NCI-H345 treated with DMSO at 0.1 percent for 48 hours (cell line): ENCODE data around the gene ALDH9A1.
"Not testable (repeated sequence)": the region's sequence is repeated elsewhere in the genome, so short reads cannot be mapped to it uniquely, and the experiment has no call there.

ENCODE experiments used
- DNase-seq: peaks from one replicate; lab custom pipeline; 2025; ENCODE audit not compliant: unreplicated experiment; lab: John Stamatoyannopoulos, UW

The ALDH9A1 gene

DNA sequence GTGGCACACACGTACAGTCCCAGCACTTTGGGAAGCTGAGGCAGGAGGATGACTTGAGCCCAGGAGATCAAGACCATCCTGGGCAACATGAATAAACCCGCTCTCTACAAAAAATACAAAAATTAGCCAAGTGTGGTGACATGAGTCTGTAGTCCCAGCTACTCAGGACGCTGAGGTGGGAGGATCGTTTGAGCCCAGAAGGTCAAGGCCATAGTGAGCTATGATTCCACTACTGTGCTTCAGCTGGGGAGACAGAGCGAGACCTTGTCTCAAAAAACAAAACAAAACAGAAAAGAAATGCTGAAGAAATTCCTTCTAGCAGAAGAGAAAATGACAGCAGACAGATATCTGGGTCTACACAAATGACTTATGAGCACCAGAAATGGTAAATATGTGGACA is 10.3 kb downstream of the ALDH9A1 start:
- no peak for DNase-seq

DNA sequence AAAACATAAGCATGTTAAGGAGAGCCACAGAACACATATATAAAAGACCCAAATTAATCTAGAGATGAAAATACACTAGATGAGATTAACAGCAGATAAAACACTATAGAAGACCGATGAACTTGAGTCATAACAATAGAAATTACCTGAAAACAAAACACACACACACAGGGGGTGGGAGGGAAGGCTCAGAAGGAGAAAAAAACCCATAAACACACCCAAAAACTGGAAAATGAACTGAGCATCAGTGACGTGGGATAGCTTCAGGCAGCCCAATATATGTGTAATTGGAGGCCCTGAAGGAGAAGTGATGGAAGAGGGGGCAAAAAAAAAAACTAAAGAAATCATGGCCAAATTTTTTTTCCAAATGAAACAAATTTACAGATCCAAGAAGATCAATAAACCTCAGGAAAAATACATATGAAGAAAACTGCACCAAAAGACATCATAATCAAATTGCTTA is 11.4 kb downstream of the ALDH9A1 start:
- DNase-seq, result no peak

DNA sequence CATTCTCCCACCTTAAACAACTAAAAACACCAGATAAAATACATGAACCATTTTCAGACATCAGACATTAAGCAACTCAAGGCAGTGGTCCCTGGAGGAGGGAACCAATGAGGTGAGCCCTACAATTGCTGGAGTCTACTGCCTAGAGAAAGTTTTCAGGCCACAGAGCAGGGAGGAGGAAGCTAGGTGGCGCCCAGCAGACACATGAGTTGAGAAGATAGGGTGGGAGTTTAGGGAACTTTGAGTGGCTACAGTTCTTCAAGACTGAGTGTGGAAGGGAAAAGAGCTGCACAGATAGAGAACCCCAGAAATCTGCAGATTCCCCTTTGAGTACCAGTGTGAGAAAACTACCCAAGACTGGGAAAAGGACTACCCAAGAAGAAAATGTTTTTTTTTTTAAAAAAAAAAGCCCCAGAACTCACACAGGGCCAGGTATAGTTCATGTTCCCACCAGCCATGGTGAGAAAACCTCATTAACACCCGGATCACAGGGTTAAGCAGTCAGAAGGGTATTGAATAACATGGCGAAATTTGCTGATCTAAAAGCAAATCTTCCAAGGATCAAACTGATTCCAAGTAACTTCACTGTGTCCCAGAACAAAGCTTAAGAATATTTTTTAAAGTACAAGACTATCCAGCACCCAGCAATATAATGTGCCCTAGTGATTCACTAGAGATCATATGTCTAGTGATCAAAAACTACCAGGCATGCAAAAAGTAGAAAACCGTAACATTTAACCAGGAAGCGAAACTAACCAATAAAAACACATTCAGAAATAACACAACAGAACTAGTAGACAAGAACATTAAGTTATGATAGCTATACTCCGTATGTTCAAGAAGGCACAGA is 12.0 kb downstream of the ALDH9A1 start:
- no peak for DNase-seq

DNA sequence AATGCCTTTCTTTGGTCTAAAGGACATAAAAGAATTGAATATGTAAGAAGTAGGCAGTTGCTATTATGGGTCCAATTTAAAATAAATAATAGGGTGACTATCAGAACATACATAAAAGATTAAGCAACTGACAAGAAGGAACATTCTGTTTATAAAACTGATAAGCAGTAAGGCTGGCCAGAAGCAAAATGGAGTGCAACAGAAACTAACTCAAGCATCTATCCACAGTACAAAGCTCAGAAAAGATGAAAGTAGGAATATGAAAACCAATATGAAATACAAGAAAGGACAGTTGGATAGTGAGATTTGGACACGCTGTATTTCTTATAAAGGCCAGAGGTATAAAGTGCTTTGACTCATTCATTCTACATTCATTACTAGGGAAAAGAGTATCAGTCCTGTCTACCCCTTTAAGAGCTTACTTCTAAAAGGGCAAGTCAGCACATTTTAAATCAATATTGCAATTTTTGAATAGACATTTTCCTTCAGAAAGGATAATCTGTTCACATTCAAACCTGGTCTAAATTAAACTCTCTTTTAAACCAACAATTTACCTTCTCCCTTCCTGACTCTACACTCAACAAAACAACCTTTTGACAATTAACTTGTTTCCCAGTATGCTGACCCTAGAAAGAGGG is 14.4 kb downstream of the ALDH9A1 start:
- DNase-seq, result no peak

DNA sequence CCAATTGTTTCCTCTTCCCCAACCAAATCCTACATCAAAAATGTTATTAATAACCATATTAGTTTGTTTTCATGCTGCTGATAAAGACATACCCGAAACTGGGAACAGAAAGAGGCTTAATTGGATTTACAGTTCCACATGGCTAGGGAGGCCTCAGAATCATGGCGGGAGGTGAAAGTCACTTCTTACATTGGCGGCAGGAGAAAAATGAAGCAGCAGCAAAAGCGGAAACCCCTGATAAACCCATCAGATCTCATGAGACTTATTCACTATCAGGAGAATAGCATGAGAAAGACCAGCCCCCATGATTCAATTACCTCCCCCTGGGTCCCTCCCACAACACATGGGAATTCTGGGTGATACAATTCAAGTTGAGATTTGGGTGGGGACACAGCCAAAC is 17.6 kb downstream of the ALDH9A1 start:
- DNase-seq, result not testable (repeated sequence)

DNA sequence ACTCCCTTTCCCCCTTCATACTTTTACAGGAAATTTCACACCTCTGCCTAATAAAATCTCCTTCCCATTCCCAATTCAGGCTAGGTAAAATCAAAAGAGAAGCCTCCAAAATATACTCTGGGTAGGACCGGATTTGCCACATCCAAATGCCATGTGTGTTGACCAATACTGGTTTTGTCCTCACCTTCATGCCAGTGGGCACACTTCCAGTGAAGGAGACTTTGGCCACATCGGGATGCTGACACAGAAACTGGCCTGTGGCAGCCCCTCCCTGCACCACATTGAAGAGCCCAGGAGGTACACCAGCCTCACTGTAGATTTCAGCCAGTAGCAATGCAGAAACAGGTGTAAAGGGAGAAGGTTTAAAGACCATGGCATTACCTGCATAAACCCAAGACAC is 18.1 kb downstream of the ALDH9A1 start:
- DNase-seq, result no peak

DNA sequence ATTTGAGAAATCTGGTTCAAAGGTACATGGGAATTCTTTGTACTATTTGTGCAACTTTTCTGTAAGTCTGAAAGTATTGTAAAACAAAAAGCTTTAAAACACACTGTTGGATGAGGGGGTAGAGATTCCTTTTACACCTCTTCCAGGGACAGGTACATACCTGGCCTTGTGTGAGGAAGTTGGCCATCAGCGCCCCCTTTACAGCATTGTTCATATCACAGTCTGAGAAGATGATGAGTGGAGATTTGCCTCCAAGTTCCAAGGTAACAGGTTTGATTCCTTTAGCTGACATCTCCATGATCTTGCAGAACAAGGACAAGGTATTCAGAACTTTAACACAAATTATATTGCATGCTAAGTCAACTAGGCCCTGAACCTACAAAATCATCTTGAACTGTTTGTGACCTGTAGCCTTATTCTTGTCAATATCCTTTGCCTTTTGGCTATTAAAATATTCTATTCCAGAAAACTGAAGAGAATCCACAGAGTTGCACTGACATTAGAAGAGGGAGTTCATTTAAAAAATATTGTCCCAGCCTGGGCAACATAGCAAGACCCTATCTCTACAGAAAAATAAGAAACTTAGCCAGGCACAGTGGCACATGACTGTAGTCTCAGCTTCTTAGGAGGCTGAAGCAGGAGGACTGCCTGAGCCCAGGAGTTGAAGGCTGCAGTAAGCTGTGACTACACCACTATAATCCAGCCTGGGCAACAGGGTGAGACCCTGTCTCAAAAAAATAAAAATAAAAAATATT is 18.9 kb downstream of the ALDH9A1 start:
- no peak for DNase-seq

DNA sequence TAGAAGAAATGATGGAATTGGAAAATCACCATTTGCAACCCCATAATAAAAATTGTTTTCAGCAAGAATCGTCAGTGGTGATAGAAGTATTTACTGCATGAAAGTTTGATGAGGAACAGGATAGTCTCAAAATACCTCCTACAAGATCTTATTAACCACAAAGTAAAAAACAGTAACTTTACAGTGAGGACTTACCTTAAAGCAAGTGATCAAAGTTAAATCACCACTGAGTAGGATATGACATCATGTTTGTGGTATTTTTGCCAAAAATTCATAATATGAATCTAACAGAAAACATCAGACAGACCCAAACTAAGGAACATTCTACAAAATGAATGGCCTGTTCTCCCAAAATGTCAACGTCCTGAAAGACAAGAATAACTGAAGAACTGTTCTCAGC is 19.9 kb downstream of the ALDH9A1 start:
- DNase-seq, result no peak

DNA sequence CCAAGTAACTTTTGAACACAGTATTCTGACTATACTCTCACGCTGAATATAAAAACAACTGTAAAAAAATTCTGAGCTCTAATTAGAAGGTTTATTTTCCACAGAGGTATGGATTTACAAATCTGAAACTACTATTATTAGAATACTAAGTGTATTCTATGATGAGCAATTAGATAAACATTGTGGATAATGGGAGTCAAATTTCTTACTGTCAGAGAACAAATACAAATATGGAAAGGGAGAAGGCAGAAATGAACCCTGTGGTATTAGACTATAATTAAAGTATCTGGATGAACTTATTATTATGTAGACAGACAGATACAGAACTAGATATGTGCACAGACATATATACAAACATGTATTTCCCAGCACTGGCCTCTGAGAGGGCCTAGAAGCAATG is 22.6 kb downstream of the ALDH9A1 start:
- DNase-seq, result no peak

DNA sequence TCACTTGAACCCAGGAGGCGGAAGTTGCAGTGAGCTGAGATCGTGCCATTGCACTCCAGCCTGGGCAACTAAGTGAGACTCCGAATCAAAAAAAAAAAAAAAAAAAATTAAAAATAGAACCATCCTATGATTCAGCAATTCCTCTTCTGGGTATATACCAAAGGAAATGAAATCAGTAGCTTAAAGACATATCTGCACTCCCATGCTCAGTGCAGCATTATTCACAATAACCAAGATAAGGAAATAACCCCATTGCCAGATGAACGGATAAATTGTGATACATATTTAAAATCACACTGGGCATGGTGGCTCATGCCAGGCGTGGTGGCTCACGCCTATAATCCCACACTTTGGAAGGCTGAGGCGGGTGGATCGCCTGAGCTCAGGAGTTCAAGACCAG is 23.8 kb downstream of the ALDH9A1 start:
- DNase-seq, result no peak

DNA sequence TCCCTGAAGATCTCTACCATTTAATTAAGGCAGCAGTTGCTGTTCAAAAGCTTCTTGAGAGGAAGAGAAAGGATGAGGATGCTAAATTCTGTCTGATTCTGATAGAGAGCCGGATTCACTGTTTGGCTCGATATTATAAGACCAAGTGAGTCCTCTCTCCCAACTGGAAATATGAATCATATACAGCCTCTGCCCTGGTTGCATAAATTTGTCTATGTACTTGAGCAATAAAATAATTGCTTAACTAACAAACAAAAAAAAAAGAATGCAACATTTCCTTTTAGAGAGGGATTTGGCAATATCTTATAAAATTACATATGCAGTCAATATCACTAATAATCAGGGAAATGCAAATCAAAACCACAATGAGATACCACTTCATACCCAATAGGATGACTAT is 26.8 kb downstream of the ALDH9A1 start:
- no peak for DNase-seq

DNA sequence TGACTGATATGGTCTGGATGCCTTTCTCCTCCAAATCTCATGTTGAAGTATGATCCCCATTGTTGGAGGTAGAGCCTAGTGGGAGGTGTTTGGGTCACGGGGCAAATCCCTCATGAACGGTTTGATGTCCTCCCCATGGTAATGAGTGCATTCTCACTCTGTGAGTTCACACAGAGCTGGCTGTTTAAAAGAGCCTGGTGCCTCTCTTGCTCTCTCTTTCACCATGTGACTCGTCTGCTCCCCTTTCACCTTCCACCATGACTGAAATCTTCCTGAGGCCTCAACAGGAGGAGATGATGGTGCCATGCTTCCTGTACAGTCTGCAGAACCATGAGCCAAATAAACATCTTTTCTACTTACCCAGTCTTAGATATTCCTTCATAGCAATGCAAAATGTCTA is 30.2 kb downstream of the ALDH9A1 start:
- no peak for DNase-seq

DNA sequence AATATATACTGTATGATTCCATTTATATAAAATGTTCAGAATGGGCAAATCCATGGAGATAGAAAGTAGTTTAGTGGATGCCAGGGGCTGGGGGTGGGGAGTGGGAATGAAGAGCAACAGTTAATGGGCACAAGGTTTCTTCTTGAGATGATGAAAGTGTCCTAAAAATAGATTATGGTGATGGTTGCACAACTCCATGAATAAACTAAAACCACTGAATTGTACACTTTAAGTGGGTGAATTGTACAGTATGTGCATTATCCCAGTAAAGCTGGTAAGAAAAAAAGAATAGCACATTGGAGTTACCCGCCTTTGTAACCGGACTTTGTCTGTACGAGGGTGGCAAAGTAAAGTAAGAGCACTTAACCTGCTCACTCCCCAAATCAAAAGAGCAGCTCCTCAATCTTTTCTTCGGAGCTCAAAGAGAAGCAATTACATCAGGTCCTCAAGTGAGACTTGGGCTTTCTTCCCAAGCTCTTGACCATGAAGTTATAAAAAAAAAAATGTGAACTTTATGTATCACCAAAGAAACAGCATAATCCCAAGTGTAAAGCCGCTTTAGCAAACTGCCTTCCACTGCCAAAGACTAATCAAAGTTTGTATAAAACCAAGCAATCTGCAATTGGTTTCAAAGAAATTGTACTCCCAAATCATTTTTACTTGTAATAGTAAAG is 32.1 kb downstream of the ALDH9A1 start:
- no peak for DNase-seq

DNA sequence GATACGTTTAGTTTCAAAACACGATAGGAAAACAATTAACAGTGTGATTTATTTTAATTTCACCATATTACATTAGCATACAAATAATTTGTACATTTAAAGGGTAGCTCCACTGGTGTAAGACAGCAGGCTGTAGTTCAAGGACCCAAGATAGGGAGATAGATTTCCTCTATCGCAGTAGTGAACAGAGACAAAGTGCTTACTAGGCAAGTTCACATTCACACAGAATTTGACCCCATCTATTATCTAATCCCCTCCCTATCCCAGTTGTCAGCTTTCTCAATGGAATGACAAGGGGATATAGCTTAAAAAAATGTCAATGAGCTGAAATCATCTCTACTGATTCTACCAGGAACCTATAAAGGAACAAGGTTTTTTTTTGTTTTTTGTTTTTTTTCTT is 36.2 kb downstream of the ALDH9A1 start:
- DNase-seq, result no peak

DNA sequence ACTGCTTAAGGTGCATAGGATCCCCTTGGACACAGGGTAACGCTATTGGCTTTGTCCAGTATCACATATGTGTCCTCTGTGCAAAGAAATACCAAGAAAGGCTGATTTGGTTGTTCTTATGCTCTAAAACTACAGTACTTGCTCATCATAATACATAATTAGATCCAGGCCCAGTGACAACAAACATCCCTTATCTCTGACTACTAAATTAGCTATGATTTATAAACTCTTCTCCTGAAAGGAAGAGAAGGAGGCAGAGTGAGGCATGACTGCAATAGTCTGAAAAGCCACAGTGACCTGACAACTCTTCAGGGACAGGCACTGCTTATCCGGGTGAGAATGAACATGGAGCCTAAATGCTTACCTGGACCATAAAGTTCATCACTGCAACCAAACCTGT is 36.7 kb downstream of the ALDH9A1 start:
- no peak for DNase-seq

DNA sequence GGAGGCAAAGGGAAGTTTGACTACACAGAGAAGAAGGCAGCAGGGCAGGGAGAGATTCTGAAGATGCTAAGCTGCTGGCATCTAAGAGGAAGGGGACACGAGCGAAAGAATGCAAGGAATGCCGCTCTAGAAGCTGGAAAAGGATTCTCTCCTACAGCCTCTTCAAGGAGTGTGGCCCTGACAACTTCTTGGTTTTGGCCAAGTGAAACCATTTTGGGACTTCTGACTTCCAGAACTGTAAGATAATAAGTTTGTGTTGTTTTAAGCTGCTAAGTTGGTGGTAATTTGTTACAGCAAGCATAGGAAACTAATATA is 38.8 kb downstream of the ALDH9A1 start:
- DNase-seq, result no peak

DNA sequence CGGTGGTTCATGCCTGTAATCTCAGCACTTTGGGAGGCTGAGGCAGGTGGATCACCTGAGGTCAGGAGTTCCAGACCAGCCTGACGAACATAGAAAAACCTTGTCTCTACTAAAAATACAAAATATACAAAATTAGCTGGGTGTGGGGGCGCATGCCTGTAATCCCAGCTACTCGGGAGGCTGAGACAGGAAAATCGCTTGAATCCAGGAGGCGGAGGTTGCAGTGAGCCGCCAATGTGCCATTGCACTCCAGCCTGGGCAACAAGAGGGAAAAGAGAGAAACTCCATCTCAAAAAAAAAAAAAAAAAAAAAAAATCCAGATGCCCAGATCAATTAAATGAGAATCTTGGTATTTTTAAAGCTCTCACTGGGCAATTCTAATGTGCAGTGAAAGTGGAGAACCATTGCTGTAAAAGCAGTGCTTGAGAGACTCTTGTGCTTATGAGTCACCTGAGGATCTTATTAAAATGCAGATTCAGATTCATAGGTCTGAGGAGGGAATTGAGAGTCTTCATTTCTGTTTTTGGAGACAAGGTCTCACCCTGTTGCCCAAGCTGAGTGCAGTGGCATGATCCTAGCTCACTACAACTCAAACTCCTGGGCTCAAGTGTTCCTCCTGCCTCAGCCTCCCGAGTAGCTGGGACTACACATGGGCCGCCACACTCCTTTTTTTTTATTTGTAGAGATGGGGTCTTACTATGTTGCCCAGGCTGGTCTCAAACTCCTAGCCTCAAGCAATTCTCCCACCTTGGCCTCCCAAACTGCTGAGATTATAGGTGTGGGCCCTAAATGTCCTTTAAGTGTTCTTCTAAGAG is 39.4 kb downstream of the ALDH9A1 start:
- DNase-seq, result not testable (repeated sequence)

DNA sequence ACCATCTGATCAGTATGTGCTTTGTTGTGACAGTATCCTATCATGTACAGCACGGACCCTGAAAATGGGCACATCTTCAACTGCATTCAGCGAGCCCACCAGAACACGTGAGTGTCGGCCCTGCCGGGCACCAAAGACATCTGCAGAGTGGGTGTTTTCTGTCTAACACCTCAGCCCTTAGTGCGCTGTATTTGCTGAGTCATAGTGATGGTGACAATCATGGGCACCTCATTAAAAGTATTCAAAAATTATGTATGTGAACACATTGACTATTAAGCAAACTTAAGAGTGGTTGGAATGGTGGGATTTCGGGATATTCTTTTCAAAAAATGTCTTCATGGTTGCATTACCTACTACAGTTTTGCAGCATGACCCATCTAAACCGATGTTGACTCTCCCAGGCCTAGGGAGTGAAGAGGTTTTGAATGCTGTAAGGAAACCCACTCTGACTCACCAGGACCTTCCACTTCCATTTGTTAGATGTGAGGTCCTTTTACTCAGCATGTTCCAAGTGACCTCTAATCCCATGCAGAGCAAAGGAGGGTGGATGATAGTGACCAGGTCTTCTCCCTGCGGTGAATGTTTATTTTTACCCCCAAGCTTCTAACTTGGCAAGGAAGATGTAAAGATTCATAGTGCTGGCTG is 47.3 kb downstream of the ALDH9A1 start:
- DNase-seq, result no peak

DNA sequence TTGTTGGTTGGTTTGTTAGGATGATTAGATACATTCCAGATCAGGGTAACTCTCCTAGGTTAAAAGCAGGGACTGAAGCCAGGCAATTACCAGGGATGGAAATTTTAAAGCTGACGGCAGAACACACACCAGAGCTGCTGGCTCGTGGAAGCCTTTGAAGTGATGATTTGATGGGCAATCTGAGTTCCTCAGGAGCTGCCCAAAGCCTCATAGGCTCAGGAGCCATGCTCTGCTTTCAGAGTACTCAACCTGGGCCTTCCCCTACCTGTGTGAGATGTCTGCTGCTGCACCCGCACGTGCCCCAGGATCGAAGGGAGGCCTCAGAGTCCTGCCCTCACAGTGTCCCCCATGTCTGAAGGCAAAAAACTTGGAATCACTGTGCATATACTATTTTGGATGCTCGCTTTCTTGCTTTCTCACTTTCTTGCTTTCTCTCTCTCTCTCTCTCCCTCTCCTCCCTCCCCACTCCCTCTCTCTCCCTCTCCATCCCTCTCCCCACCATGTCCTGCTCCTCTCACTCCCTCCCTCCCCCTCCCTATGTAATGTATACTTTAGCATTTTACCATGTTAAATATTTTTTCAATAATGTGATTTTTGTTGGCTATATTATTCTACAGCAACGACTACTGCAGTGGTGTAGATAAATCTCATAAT is 49.3 kb downstream of the ALDH9A1 start:
- no peak for DNase-seq

DNA sequence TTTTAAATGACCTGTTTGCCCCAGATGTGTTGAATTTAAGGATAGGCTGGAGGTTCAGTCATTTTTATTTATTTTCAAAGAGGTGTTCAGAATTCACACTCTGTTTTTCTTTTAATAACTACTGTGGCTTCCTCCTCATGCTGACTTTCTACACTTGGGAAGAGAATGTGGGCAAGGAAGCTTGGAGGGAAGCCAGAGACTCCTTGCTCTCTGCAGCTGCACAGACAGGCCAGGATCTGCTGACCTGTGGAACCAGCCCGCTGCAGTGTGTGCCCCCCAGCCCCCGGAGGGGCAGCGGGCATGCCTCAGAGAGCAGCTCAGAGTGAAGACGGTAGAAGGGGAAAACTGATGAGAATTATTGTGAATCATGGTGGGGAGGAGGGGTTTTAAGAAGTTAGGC is 50.4 kb downstream of the ALDH9A1 start:
- DNase-seq, result no peak
